GM18505 (cell line): ENCODE data around the gene THOC5.

ENCODE experiments used
- ATAC-seq: cut with Tn5 transposase; IDR thresholded peaks from one replicate; pipeline ENCODE4 v1.9.1; 2021; ENCODE audit not compliant: unreplicated experiment
- POLR2A ChIP-seq: IDR thresholded peaks from 4 replicates; pipeline ENCODE4 v1.6.1; 2011; ENCODE audit warnings: borderline replicate concordance; ENCODE audit not compliant: insufficient read depth, insufficient read length; ENCODE audit errors: extremely low read depth

THOC5 gene

DNA sequence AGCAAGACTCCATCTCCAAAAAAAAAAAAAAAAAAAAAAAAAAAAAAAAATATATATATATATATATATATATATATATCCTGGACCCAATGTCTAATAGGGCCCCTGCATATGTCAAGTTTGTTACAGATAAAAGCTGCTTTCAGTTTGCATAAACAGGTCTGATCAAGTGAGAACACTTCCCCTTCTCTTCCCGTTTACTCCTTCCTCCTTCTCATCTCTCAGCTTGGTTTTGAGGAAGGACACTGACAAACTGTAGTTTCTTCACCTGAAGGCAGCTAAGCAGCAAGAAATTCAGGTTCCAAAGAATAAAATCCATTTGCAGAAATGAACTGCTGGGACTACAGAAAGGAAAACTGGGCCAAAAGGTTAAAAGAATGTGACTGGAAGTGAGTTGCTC is 11.7 kb downstream of the THOC5 start:
- TF ChIP-seq POLR2A, result no peak
- no peak for ATAC-seq

GRCh38 chr22:29539105-29539504 is 14.5 kb downstream of the THOC5 start:
- no peak for TF ChIP-seq POLR2A
- no peak for ATAC-seq

DNA sequence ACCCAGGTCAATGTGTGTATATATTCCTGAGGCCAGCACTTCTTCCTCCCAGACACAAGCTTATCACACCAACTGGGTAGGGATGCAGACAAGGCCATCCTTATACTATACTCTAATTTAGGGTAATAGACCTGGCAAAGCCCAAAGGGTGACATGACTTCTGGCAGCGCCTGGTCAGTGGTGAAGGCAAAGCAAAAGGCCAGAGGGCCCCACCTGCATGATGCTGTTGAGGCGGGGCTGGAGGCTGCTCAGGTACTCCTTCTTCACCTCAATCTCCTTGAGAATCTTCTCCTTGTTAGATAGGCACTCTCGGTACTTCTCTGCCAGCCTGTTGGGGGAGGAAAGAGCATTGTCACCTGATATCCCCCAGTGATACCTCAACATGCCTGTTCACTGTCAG is 17.1 kb downstream of the THOC5 start:
- no peak for TF ChIP-seq POLR2A
- no peak for ATAC-seq

DNA sequence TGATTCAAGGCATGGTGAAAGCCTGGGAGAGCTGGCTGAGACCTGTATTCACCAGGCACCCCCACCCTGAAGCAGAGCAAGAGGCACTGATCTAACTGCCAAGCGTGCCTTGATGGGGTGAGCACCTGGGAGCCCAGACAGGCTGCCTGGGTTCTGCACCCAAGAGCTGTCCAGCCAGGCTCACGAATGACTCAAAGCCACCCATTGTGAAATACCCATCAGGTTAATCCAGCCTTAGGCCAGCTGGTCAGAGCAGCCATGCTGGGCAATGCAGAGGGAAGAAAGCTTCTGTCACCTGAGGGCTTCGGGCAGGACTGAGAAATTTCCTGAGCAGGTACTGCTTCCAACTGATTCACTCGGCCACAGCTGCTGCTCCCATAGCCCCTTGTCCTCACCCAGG is 22.1 kb downstream of the THOC5 start:
- no peak for ATAC-seq
- no peak for TF ChIP-seq POLR2A

- no peak for ATAC-seq
- no peak for TF ChIP-seq POLR2A
These were observed 22.8 kb downstream of the THOC5 start for GRCh38 chr22:29530716-29531115.

DNA sequence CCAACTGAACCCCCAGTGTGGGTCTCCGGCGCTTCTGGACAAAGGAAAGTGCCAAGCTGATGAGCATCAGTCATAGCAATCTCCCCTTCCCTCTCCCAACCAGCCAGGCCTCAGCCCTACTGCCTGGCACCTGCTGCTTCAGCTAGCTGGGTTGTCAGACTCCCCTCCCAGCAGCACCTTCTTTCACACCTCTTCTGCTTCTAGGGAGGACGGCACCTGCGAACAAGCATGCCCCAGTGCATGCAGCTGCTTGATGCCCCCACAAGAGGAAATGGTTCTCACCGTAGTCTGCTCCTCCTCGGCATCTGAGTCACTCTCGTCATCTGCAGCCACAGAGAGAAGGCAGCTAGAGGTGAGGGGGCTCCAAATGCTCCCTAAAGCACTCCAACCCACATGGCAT is 25.4 kb downstream of the THOC5 start:
- ATAC-seq, result no peak
- no peak for TF ChIP-seq POLR2A

DNA sequence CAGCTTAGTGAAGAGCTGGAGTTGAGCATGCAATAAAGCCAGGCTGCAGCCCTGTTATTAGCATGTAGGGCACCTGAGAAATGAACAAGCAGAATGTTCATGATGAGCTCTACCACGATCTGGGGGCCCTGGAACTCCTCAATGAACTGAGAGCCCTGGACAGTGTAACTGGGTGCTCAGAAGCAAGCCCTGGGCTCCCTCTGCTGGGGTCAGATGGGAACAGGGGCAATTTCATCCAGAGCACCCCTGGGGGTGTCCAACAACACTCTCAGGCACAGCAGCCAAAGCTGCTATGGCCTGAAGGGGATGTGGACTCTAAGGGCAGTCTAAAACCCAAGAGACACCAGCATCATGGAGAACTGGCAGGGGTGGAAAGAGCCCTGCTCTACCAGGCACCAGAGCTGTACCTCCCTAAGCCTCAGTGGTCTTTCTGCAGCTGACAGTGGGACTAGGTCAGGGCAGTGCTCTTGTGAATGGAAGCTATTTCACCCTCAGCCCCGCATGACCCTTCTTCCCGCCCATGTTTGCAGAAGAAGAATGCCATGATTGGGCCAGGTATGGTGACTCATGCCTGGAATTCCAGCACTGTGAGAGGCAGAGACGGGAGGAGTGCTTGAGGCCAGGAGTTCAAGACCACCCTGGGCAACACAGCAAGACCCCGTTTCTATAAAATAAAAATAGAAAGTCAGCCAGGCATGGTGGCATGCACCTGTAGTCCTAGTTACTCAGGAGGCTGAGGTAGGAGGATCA is 28.9 kb downstream of the THOC5 start:
- ATAC-seq, result no peak
- no peak for TF ChIP-seq POLR2A

DNA sequence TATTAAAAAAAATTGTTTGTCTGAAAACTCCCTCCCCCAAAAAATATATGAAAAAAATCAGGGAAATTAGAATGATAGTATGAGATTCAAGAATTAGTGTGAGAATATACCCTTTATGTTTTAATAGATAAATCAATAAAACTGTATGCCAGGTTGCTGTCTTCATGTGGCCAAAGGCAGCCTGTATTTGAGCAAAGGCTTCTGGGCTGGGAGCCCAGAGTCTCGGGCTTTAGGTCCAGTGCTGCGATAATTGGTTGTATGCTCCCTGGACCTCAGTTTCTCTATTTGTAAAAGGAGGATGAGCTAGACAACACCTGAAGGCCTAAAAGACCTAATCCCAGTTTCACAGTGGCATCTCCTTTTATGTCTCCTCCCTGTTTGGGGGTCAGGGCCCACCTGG is 29.8 kb downstream of the THOC5 start:
- ATAC-seq, result no peak
- TF ChIP-seq POLR2A, result no peak

- ATAC-seq, result no peak
- TF ChIP-seq POLR2A, result no peak
These were observed 32.0 kb downstream of the THOC5 start for GRCh38 chr22:29521526-29521925.

- ATAC-seq, result no peak
- TF ChIP-seq POLR2A, result no peak
These were observed 32.7 kb downstream of the THOC5 start for GRCh38 chr22:29520851-29521250.

- no peak for TF ChIP-seq POLR2A
- ATAC-seq, result no peak
These were observed 33.6 kb downstream of the THOC5 start for GRCh38 chr22:29519996-29520395.

- TF ChIP-seq POLR2A, result no peak
- no peak for ATAC-seq
These were observed 35.1 kb downstream of the THOC5 start for GRCh38 chr22:29518427-29518826.

DNA sequence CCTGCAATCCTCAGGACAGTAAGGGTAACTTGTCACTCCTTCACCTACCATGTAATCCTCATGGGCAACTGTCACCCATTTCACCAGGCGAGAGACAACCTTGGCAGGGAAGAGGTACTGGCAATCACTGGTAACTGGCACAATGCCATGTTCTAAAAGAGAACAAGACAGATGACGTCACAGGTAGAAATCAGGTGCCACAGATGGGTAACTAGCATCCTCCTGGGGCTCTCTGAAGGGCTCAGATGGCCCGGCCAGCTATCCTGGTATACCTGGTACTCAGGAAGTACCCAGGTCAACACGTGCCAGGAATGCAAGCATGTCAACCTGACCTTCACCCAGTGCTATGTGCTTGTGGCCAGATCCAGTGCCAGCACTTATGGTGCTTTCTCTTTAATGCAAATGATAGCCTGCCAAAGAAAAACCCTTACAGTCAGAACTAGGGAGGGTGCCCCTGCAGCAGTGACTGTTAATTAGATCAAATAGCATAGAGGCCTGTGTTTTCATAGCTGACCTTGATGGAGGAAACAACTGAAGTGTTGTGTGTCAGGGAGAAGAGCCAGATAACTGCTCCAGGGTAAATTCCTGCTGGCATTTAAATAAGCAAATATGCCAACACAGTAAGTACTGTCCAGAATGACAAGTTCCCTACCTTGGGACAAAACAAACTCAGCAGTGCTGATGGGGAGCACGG is 36.2 kb downstream of the THOC5 start:
- ATAC-seq, result no peak
- TF ChIP-seq POLR2A, result no peak

DNA sequence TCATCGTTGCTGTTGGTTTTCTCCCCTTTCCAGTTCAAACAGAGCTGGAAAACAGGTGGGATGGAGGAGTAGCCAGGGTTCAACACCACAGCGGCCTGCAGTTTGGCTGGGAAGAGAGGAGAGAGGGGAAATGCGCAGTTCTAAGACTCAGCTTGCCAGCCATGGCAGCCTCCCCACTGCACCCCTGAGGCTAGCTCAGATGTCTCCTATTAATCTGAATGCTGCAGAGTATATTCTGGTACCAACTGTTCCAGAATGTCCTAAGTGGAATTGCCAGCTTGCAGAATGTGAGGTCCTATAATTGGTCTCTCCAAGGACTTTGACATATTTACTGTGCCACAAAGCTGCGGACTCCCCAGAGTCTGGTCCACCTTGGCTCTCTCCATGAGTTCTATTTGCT is 41.5 kb downstream of the THOC5 start:
- no peak for ATAC-seq
- TF ChIP-seq POLR2A, result no peak
